GM21447 (cell line): ENCODE data around the gene SDCCAG8.

Source experiments
- ATAC-seq: cut with Tn5 transposase; IDR thresholded peaks from one replicate; pipeline ENCODE4 v1.9.1; 2021; ENCODE audit not compliant: unreplicated experiment

The SDCCAG8 gene

DNA sequence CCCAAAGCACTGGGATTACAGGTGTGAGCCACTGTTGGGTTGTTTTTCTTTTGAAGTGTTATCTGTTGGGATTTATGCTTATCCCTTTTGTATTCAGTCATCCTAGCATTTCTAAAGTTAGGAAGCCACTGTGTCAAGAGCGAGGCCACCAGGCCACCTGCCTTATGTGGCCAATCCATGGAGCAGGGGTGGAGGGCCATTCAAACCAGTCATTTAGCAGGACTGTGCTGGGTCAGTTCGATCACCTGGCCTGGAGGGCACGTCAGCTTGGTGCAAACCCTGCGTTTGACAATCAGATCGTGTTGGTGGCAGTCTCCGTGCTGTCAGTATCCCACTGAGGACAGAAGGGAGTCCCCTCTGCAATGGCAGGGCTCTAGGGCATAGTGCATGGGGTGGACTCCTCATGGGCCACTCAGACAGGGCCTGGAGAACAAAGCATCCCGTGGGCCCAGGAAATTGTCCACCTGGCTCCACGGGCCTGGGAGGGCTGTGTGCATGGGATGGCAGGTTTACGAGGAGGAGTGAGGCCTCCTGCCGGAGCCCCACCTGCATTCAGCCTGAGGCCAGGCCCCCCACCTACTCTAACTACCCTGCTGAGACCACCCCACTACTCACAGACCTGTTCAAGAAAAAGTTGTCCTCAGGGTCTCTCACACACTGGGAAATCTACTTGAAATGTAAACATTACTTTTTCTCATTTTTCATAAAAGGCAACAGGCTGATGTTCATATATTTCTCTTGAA is 242.3 kb downstream of the SDCCAG8 start:
- no peak for ATAC-seq

DNA sequence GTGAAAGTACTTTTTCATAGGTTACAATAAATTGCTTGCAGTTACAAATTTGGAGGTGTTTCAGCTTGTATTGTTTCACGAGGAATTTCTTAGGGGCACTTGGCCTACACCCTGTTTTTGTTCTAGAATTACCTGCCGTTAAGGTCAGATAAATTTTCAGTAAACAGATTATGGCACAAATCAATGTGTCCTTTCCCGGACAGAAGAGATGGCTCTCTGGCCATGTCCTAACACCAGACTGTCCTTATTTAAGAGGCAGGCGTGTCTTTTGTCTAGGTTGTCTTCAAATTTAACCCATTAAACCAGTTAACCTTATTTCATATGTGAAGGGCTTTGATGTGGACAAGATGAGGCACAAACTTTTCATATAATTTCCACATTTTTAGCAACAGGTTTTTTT is 243.4 kb downstream of the SDCCAG8 start:
- ATAC-seq: no peak

DNA sequence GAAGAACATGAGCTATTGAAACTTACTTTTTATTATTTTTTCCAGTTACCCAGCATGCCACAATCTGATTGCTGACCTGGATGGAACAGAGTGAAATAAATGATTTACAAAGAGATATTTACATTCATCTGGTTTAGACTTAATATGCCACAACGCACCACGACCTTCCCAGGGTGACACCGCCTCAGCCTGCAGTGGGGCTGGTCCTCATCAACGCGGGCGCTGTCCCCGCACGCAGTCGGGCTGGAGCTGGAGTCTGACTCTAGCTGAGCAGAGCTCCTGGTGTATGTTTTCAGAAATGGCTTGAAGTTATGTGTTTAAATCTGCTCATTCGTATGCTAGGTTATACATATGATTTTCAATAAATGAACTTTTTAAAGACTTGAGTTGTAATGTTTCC is 243.9 kb downstream of the SDCCAG8 start:
- no peak for ATAC-seq

DNA sequence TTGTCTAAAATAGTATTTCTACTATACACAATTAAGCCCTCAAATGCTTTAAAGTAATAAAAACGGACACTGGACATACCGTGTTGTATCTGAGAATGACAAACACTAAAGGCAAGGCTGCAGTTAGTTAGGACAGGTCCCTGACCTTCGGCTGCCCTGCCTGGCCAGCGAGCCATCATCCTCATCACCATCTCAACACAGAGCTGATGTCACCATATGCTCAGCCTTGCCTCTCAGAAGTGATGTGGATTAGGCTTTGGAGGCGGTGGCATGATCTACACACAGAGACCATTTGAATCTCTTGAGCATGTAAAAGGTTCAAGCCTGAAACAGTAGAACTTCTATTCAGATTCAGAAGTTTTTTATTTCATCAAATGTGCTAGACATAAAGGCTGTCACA is 244.7 kb downstream of the SDCCAG8 start:
- ATAC-seq: no peak

DNA sequence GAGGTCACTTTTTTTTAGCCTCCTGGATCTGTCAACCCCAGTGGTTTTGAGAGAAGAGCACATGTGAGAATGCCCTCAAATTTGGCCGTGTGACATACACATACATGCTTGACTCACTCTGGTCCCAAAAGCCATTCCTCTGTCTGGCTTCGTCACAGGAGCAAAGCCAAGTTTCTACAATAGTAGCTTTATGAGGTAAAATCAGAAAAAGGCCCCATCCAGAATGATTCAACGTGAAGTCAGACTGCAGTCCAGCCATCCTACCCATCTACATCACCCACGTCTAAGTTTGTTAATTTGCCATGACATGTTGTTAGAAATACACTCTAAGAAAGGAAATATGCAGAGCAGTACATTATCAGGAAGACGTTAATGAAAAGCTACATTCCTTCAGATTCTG is 245.2 kb downstream of the SDCCAG8 start:
- ATAC-seq: no peak

DNA sequence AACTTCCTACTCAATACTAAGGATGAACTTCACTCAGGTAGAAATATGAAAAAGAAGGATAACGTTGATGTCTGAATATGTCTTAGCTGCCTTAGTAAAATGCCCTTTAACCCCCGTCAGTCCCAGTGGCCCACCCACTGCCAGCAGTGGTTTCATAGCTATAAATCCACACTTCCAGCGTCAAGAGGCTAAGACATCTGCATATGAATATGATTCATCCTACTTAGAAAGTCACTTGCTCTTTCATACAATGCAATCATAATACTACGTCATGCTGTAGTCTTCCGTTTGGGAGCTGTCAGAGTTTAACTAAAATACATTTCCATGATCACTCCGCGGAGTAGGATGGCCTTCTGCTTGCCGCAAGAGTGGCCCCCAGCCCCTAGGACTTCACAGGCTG is 247.3 kb downstream of the SDCCAG8 start:
- ATAC-seq: no peak

DNA sequence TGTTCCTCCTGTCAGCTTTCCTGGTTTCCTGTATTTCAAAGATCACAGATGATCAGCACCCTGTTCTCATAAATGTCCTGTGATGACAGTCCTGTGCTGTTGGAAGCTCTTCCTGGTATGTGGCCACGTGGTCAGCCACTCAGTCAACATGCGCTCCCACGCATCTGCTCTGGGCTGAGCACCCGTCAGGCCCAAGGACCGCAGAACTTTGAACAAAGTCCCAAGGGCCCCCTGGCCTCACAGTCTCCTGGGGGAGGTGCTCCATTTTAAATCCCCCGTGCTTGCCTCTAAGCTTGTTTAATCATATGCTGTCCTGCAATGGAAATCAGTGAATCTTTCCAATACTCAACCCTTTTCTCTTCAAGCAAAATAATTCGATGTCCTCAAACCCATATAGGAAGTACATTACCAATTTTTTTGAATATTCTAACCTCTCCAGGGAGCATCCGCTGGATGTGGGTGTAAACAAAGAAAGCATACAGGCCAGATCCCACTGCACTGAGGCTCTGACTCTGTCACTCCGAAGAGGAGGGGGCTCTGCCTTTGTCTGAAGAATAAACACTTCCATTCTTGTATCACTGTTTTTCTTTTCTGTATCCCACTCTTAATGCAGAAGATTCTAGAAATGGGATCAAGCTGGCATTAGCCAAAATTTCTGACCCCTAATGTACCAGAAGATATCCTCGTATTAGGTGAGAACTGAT is 250.3 kb downstream of the SDCCAG8 start:
- peak; percentile 40 for ATAC-seq

DNA sequence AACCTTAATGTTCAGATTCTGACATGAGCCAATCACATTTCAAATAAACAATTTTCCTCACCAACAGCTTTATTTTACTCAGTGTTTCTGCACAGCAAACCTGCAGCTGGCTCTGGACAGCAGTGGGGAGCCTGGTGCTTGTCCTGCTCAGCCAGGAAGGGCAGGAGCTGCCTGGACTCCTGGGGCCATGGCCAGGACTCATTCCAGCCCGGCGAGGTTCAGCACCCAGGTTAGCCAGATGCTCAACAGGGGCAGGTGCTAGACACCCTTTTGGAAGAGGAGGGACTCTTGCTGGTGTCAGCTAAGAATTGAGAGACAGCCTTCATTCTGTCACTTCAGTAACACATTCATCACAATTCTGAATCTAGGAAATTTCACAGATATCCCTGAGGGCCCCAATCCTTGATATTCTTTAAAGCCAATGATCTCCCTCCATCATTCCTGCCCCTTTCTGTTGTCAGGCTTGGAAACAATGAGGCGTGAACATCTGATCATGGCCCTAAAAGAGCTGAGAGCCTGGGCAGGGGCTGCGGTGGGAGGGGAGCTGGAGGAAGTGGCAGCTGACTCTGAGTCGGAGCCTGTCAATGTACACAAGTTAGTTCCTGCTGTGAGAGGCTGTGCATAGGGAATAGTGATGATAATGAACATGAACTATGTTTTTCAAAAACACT is 251.3 kb downstream of the SDCCAG8 start:
- ATAC-seq: no peak

DNA sequence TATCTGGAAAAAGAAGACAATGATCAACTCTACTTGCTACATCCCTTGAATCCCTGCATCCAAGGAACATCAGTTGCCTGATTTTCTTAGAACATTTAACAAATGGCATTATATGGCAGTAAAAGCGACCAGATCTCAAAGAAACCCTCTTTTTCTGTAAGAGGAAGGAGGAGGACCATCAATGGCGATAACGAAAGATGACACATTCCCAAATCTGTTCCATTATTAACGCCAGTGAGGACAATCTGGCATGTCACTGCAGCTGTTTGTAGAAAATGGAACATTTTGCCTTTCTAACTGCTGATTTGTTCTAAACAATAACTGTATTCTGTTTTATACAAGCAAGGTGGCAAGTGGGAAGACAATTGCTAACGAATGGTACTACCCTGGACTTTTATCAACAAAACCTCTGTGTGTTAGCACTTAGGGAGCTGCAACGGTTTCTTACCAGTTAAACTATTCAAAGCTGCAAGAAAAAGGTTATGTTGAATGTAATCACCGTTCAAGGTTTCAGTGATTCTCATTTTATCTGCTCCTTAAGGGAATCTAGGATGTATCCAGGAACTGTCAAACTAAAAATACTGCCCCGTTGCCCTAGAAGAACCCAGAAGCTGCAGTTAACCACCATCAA is 251.9 kb downstream of the SDCCAG8 start:
- no peak for ATAC-seq

DNA sequence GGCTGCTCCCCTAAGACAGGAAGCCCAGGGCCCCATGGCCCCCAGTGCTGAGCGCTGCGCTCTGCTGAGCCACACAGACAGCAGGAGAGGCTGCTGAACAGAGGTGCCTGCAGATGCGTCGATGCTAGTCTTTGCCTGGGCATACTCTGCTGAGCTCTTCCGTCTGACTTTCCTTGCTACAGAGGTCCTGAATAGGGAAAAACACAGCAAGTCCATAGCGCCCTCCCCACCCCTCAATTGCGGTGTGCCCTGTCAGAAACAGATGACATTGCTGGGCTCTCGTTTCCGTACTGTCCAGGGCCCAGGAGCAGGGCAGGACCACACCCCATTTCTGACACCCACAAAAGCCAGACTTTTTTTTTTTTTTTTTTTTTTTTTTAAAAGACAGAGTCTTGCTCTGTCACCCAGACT is 252.5 kb downstream of the SDCCAG8 start:
- peak; percentile 74 for ATAC-seq

DNA sequence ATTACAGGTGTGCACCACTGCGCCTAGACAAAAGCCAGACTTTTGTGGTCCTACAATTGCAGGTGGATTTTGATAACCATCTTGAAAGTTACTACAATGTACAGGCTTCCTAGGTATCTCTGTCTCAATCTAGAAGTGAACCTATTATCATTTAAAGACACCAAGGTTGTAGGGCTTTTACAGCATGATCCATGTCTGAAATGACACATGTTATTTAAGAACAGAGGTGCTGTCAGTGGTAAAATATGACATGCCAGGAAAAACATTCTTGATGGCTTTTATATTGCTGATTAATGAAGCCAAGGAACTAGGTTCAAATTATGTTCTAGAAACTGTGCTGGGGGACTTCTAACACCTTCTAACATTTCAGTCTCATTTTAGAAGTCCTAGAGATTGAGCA is 253.1 kb downstream of the SDCCAG8 start:
- ATAC-seq: no peak

DNA sequence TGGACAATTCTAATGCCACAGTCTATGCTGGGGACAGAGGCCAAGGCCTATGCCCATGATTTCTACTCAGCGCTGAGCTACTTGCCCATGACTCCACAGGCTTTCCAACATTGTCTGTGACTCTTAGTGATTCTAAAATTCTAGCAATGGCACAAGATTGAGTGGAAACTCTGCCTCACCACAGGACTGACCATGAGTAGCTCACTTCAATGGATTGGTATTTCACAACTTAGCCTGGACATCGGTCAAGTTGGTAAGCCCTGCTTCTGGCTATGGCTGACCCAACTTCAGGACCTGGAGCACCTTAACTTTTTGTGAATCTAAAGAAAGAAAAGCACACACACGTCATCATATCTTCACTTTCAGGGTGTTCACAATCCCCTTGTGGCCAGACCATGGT is 255.1 kb downstream of the SDCCAG8 start:
- no peak for ATAC-seq

DNA sequence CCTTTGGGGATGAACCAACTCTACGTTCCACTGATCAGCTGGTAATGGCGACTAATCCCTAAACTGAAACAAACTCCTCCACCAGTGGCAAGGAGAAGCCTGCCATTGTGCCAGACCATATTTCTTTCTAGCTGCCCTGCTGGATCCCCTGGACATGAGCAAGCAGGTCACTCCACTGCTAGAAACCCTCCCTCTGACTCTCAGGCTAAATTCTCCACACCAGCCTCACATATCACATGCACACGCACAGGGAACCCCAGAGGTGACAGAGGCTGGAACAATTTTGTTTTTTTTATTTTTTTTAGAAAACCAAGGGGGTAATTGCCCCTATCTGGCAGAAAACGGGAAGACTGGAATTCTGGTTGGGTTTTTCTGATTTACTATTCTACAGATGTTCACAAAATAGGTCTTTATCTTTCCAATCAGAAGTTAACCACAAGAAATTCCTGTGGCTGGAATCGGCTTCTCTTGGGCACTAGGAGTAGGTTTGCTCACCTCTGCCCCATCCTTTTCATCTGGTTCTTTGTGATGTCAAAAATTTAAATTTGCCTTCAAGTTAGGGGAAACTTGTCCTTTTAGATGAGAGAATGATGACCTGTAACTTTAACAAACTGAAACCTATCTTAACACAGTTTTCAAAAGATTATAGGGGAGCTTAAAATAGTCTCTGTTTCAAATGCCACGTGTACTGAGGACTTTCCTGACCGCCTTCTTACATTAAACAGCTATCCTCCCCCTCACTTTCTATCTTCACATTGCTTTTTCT is 258.1 kb downstream of the SDCCAG8 start:
- no peak for ATAC-seq

DNA sequence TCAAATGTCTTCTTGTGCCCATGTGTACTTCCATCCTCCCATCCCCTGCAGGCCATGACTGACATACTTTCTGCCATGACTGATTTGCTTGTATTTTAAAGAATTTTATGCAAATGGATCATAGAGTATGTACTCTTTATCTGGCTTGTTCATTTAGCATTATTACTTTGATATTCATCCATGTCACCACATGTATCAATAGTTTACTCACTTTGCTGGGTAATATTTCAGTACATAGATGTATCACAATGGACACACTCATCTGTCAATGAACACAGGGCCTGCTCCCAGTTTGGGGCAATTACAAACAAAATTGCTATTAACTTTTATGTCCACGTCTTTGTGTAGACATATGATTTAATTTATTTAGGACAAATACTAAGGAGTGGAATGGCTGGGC is 259.1 kb downstream of the SDCCAG8 start:
- no peak for ATAC-seq

DNA sequence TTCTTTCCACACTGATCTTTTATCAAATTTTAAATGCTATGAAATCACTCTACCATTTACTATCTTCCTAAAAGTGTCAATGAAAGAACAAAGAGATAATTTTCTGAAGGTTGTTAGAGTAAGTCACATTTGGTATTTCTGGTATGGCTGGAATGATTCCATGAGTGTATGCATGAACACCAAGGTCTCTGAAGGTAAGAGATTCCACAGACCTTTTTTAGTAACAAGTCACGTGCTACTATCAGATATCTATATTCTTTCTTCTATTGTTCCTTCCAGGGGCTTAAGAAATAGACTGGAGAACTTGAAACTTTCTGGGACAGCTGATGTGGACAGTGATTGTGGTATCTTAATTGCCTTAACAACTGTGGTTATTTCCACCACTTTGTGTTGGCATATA is 265.0 kb downstream of the SDCCAG8 start:
- no peak for ATAC-seq

DNA sequence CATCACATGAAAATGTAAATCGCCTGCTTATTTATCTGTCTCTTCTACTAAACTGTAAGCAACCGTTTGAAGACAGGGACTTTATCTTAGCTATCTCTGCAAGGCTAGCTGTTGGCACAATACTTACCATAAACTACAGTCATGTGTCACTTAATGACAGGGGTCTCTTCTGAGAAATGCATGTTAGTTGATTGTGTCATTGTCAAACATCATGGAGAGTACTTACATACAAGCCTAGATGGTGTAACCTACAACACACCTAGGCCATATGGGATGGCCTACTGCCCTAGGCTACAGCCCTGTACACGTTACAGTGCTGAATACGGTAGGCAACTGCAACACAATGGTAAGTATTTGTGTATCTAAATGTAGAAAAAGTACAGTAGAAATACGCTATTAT is 267.9 kb downstream of the SDCCAG8 start:
- no peak for ATAC-seq

DNA sequence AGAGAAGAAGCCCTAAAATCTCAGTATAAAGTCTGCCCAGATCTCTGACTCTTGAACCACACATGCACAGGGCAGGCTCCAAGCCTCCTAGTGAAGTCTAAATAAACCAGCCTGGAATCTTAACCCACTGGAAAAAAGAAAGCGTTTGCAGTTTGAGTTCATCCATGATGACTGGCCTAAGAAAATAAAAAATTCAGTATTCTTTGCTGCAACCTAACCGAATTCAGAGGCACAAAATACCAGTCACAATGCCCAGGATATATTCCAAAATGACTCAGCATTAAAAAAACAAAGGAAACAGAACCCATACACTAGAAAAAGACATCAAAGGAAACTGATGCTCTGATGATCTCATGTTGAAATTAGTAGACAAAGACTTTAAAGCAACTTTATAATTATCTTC is 269.2 kb downstream of the SDCCAG8 start:
- no peak for ATAC-seq

DNA sequence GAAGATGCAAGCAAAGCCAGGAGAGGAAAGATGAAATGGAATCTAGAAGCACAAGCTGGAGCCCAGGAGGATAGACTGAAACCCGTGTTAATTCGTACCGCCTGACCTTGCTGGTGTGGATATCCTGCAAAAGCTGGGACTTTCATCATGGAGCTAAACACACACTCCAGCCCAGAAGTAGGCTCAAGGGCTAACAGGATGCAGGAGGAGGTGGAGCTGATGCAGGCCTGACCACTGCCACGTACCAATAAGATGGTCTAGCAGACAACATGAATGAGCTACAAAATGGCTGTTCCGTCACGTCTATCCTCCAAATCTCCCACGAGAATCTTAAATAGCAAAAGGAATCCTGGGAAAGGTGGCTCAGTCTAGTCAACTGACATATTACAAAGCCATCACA is 270.3 kb downstream of the SDCCAG8 start:
- no peak for ATAC-seq

DNA sequence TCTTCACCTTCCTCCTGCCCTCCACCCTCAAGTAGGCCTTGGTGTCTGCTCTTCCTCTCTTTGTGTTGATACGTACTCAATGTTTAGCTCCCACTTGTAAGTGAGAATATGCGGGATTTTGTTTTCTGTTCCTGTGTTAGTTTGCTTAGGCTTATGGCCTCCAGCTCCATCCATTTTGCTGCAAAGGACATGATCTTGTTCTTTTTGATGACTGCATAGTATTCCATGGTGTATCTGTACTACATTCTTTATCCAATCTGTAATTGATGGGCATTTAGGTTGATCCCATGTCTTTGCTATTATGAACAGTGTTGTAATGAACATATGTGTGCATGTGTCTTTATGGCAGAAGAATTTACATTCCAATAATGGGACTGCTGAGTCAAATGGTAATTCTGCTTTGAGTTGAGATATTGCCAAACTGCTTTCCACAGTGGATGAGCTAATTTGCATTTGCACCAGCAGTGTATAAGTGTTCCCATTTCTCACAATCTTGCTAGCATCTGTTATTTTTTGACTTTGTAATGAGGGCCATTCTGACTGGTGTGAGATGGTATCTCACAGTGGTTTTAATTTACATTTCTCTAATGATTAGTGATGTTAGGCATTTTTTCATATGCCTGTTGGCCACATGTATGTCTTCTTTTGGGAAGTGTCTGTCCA is 272.7 kb downstream of the SDCCAG8 start:
- no peak for ATAC-seq

DNA sequence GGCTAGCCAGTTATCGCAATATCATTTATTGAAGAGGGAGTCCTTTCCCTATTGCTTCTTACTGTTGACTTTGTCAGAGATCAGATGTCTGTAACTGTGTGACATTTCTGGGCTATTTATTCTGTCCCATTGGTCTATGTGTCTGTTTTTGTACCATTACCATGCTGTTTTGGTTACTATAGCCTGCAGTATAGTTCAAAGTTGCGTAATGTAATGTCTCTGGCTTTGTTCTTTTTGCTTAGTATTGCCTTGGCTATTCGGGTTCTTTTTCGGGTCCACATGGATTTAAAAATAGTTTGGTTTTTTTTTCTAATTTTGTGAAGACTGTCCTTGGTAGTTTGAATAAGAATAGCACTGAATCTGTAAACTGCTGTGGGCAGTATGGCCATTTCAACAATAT is 273.7 kb downstream of the SDCCAG8 start:
- no peak for ATAC-seq
